ENCODE results near the gene DNM3.

The DNM3 gene

GRCh38 chr1:171999756-172000155 is 158.5 kb downstream of the DNM3 start:
- Histone ChIP-seq H3K4me2 (ENCODE audit: low read length) (no peak overlapping the region), H3K36me3 (ENCODE audit: insufficient read depth, low read length) (no peaks in the 10 kb centered on the region), H3K9me3 (ENCODE audit: low read length) (no peaks in the 10 kb centered on the region), H3F3A (ENCODE audit: insufficient read depth, low read length) (no peaks in the 10 kb centered on the region), H3K79me2 (ENCODE audit: insufficient read depth, low read length) (no peaks in the 10 kb centered on the region), H3K4me3 (ENCODE audit: low read depth, low read length, poor library complexity, severe bottlenecking) (no peak overlapping the region), H3K27me3 (ENCODE audit: insufficient read depth, low read length) (no peaks in the 10 kb centered on the region), H3K4me1 (ENCODE audit: insufficient read depth, low read length, severe bottlenecking) (no peaks in the 10 kb centered on the region), H3K27ac (ENCODE audit: low read depth, low read length, poor library complexity, severe bottlenecking) (no peak overlapping the region), H4K20me1 (ENCODE audit: insufficient read depth, low read length) (no peaks in the 10 kb centered on the region), H3K9me2 (ENCODE audit: low read depth, low read length) (no peaks in the 10 kb centered on the region), H2AFZ (ENCODE audit: low read length) (no peak overlapping the region), H3K9ac (ENCODE audit: low read length) (no peak overlapping the region)
- TF ChIP-seq EZH2 (IDR thresholded peaks at IDR 0.05; ENCODE audit: borderline replicate concordance, low read length): no peak
- TF ChIP-seq CTCF (IDR thresholded peaks at IDR 0.05; ENCODE audit: low read length): no peak

- no peak overlapping the region for H2AFZ ChIP-seq (ENCODE audit: low read length)
- H3K9me3 ChIP-seq (ENCODE audit: low read length): no peaks in the 10 kb centered on the region
- no peaks in the 10 kb centered on the region for H3K4me1 ChIP-seq (ENCODE audit: insufficient read depth, low read length, severe bottlenecking)
- H3K9me2 ChIP-seq (ENCODE audit: low read depth, low read length): no peaks in the 10 kb centered on the region
- no peak overlapping the region for H3K27ac ChIP-seq (ENCODE audit: low read depth, low read length, poor library complexity, severe bottlenecking)
- H3K79me2 ChIP-seq (ENCODE audit: insufficient read depth, low read length): no peaks in the 10 kb centered on the region
- H4K20me1 ChIP-seq (ENCODE audit: insufficient read depth, low read length): no peaks in the 10 kb centered on the region
- no peaks in the 10 kb centered on the region for H3K27me3 ChIP-seq (ENCODE audit: insufficient read depth, low read length)
- TF ChIP-seq EZH2 (IDR thresholded peaks at IDR 0.05; ENCODE audit: borderline replicate concordance, low read length) (no peak), CTCF (IDR thresholded peaks at IDR 0.05; ENCODE audit: low read length) (no peak)
- no peaks in the 10 kb centered on the region for H3F3A ChIP-seq (ENCODE audit: insufficient read depth, low read length)
- H3K4me3 ChIP-seq (ENCODE audit: low read depth, low read length, poor library complexity, severe bottlenecking): no peak overlapping the region
- no peak overlapping the region for H3K4me2 ChIP-seq (ENCODE audit: low read length)
- no peak overlapping the region for H3K9ac ChIP-seq (ENCODE audit: low read length)
- no peaks in the 10 kb centered on the region for H3K36me3 ChIP-seq (ENCODE audit: insufficient read depth, low read length)
Observed at GRCh38 chr1:172001288-172001687, 160.0 kb downstream of the DNM3 start.

GRCh38 chr1:172002725-172003345 is 161.5 kb downstream of the DNM3 start:
- Histone ChIP-seq H4K20me1 (ENCODE audit: insufficient read depth, low read length) (no peaks in the 10 kb centered on the region), H3K9me2 (ENCODE audit: low read depth, low read length) (no peaks in the 10 kb centered on the region), H3K79me2 (ENCODE audit: insufficient read depth, low read length) (no peaks in the 10 kb centered on the region), H3K9ac (ENCODE audit: low read length) (no peak overlapping the region), H3K4me3 (ENCODE audit: low read depth, low read length, poor library complexity, severe bottlenecking) (no peak overlapping the region), H3K27ac (ENCODE audit: low read depth, low read length, poor library complexity, severe bottlenecking) (no peak overlapping the region), H3K4me1 (ENCODE audit: insufficient read depth, low read length, severe bottlenecking) (no peaks in the 10 kb centered on the region), H3K36me3 (ENCODE audit: insufficient read depth, low read length) (no peaks in the 10 kb centered on the region), H3K9me3 (ENCODE audit: low read length) (no peaks in the 10 kb centered on the region), H3K4me2 (ENCODE audit: low read length) (no peak overlapping the region), H2AFZ (ENCODE audit: low read length) (no peak overlapping the region), H3K27me3 (ENCODE audit: insufficient read depth, low read length) (no peaks in the 10 kb centered on the region), H3F3A (ENCODE audit: insufficient read depth, low read length) (no peaks in the 10 kb centered on the region)
- TF ChIP-seq CTCF (IDR thresholded peaks at IDR 0.05; ENCODE audit: low read length): peak; percentile 71
- no peak for TF ChIP-seq EZH2 (IDR thresholded peaks at IDR 0.05; ENCODE audit: borderline replicate concordance, low read length)

All from OCI-LY1 (cell line).